CD4-positive, alpha-beta memory T cell (primary cell): ENCODE results near the gene SLC37A1. TPM values are rescaled to one million over a fixed set of nuclear protein-coding genes. Genes with fewer than 3 reads are reported as not detected.

Experiments used
- CTCF ChIA-PET: fragments of 350-600 bp; sonication (Branson Sonifier 250); formaldehyde crosslinking; loops from one replicate; lab custom pipeline; 2021; ENCODE audit warnings: inconsistent platforms; ENCODE audit not compliant: partially characterized antibody; lab: Charles Lee
- POLR2A ChIA-PET: fragments of 350-600 bp; sonication (Branson Sonifier 250); formaldehyde crosslinking; loops from one replicate; lab custom pipeline; 2021; ENCODE audit not compliant: partially characterized antibody; lab: Charles Lee
- DNase-seq, 5 donors: peaks; one replicate each; pipeline versions ENCODE4 v3.0.0 to v3.0.0-alpha.2; 2020 to 2022; ENCODE audit warnings: mixed read lengths in 1 of 5
- H3K27ac ChIP-seq: one replicate; pipeline ENCODE4 v1.7.0; 2013; ENCODE audit warnings: low read depth, low read length
- H3K27me3 ChIP-seq: 2 replicates; pipeline ENCODE4 v1.7.0; 2013; ENCODE audit warnings: mild to moderate bottlenecking, low read length, moderate library complexity; ENCODE audit not compliant: insufficient read depth
- H3K36me3 ChIP-seq: 2 replicates; pipeline ENCODE4 v1.7.0; 2013; ENCODE audit warnings: mild to moderate bottlenecking, low read length, moderate library complexity; ENCODE audit not compliant: insufficient read depth
- H3K4me1 ChIP-seq: 2 replicates; pipeline ENCODE4 v1.7.0; 2013; ENCODE audit warnings: mild to moderate bottlenecking, low read length, moderate library complexity; ENCODE audit not compliant: insufficient read depth
- H3K4me3 ChIP-seq, 2 donors: one replicate each; pipeline ENCODE4 v1.7.0; 2013; ENCODE audit warnings: low read length in 2 of 2, mild to moderate bottlenecking in 1 of 2
- H3K9me3 ChIP-seq, 2 donors: one replicate each; pipeline ENCODE4 v1.7.0; 2013; ENCODE audit warnings: low read length in 2 of 2, control low read depth in 1 of 2; ENCODE audit not compliant: control insufficient read depth in 1 of 2
- H3K27ac Mint-ChIP-seq, 7 donors: one replicate each; pipeline ENCODE4 v1.8.0; 2020 to 2021; ENCODE audit warnings: mixed read lengths in 7 of 7, mild to moderate bottlenecking in 6 of 7, inconsistent platforms in 3 of 7, moderate library complexity in 3 of 7
- H3K27me3 Mint-ChIP-seq, 2 donors: one replicate each; pipeline ENCODE4 v1.8.0; 2020 to 2021; ENCODE audit warnings: mixed read lengths in 2 of 2
- H3K36me3 Mint-ChIP-seq, 2 donors: one replicate each; pipeline ENCODE4 v1.8.0; 2020 to 2021; ENCODE audit warnings: mixed read lengths in 2 of 2, inconsistent platforms in 1 of 2, mild to moderate bottlenecking in 1 of 2
- H3K4me1 Mint-ChIP-seq, 4 donors: one replicate each; pipeline ENCODE4 v1.8.0; 2020 to 2021; ENCODE audit warnings: mixed read lengths in 4 of 4, mild to moderate bottlenecking in 1 of 4
- H3K4me3 Mint-ChIP-seq, 8 donors: one replicate each; pipeline ENCODE4 v1.8.0; 2020 to 2021; ENCODE audit warnings: mixed read lengths in 8 of 8, mild to moderate bottlenecking in 7 of 8, moderate library complexity in 6 of 8, inconsistent platforms in 3 of 8
- H3K9me3 Mint-ChIP-seq, 8 donors: one replicate each; pipeline ENCODE4 v1.8.0; 2020 to 2021; ENCODE audit warnings: mixed read lengths in 8 of 8, mild to moderate bottlenecking in 5 of 8, inconsistent platforms in 3 of 8, moderate library complexity in 1 of 8
- intact Hi-C: fragments of 100-400 bp; cut with micrococcal nuclease; formaldehyde crosslinking; loops from one replicate; pipeline ENCODE4 v1.15.1; 2023
- polyA plus RNA-seq, 2 donors: library from polyadenylated mRNA; unstranded; fragments of 300-500 nt; fragmentation: Illumina TruSeq; gene quantifications; one replicate each; pipeline ENCODE4 v1.2.3, GENCODE V29; 2021
- total RNA-seq, 2 experiments: library from RNA; stranded (reverse); gene quantifications; one replicate each; pipeline ENCODE4 v1.2.3, GENCODE V29; 2021

SLC37A1 gene
- total and polyA plus RNA-seq, 4 experiments from 2014 or later: 4.7 to 18.5 (median 12.6) TPM

GRCh38 chr21:42536601-42537000 is 22.9 kb downstream of the SLC37A1 start:
- H3K27ac Mint-ChIP-seq: peak overlapping the region in 1 of 7 donors; percentile 77
- no peak overlapping the region for H3K4me3 Mint-ChIP-seq
- peaks cover 31 to 43% of the 10 kb centered on the region in 2 donors for H3K36me3 Mint-ChIP-seq
- CTCF ChIA-PET: interaction anchor here (0.5 to 2.0 kb wide), 5 partner anchors 17 to 227 kb away, joined by 3 to 9 read pairs (median 3); no protein-coding TSS in a partner anchor
- Histone ChIP-seq H3K27ac (no peak overlapping the region), H3K4me1 (no peaks in the 10 kb centered on the region), H3K36me3 (peaks cover 24% of the 10 kb centered on the region), H3K4me3 (no peak overlapping the region), H3K27me3 (no peaks in the 10 kb centered on the region), H3K9me3 (no peaks in the 10 kb centered on the region)
- POLR2A ChIA-PET: no interaction called here
- intact Hi-C loops: no loop called here
- no peak for DNase-seq
- H3K27me3 Mint-ChIP-seq: no peaks in the 10 kb centered on the region
- H3K4me1 Mint-ChIP-seq: peaks cover 4 to 14% (median 5%) of the 10 kb centered on the region in 4 donors
- H3K9me3 Mint-ChIP-seq: no peaks in the 10 kb centered on the region

GRCh38 chr21:42537106-42537742 is 23.6 kb downstream of the SLC37A1 start:
- Histone ChIP-seq H3K36me3 (peaks cover 24% of the 10 kb centered on the region), H3K27ac (no peak overlapping the region), H3K9me3 (no peaks in the 10 kb centered on the region), H3K27me3 (no peaks in the 10 kb centered on the region), H3K4me3 (no peak overlapping the region), H3K4me1 (no peaks in the 10 kb centered on the region)
- Mint-ChIP-seq H3K9me3 (no peaks in the 10 kb centered on the region), H3K27ac (no peak overlapping the region), H3K27me3 (no peaks in the 10 kb centered on the region), H3K4me3 (no peak overlapping the region), H3K4me1 (peaks cover 4 to 14% (median 5%) of the 10 kb centered on the region in 4 donors), H3K36me3 (peaks cover 31 to 44% of the 10 kb centered on the region in 2 donors)
- no peak for DNase-seq
- intact Hi-C loops: no loop called here
- ChIA-PET CTCF (interaction anchor here (0.9 to 2.0 kb wide), 4 partner anchors 11 to 200 kb away, joined by 3 to 9 read pairs (median 4); no protein-coding TSS in a partner anchor), POLR2A (no interaction called here)

- Histone ChIP-seq H3K36me3 (peaks cover 27% of the 10 kb centered on the region), H3K27me3 (no peaks in the 10 kb centered on the region), H3K4me1 (no peaks in the 10 kb centered on the region), H3K4me3 (no peak overlapping the region), H3K9me3 (no peaks in the 10 kb centered on the region), H3K27ac (no peak overlapping the region)
- intact Hi-C loops: no loop called here
- H3K9me3 Mint-ChIP-seq: no peaks in the 10 kb centered on the region
- no peak overlapping the region for H3K4me3 Mint-ChIP-seq
- ChIA-PET POLR2A (interaction anchor here (1.5 to 1.8 kb wide), 2 partner anchors 11 to 24 kb away, joined by 4 to 5 read pairs; no protein-coding TSS in a partner anchor), CTCF (interaction anchor here (0.7 to 1.6 kb wide), 4 partner anchors 10 to 202 kb away, joined by 3 to 4 read pairs (median 4); no protein-coding TSS in a partner anchor)
- no peaks in the 10 kb centered on the region for H3K27me3 Mint-ChIP-seq
- no peak for DNase-seq
- H3K4me1 Mint-ChIP-seq: peaks cover 4 to 14% (median 5%) of the 10 kb centered on the region in 4 donors
- peaks cover 35 to 57% of the 10 kb centered on the region in 2 donors for H3K36me3 Mint-ChIP-seq
- H3K27ac Mint-ChIP-seq: peak overlapping the region in 2 of 7 donors; percentile 50 to 53
Observed at GRCh38 chr21:42538479-42539275, 25.0 kb downstream of the SLC37A1 start.

- Histone ChIP-seq H3K27ac (no peak overlapping the region), H3K27me3 (no peaks in the 10 kb centered on the region), H3K9me3 (no peaks in the 10 kb centered on the region), H3K4me1 (no peaks in the 10 kb centered on the region), H3K36me3 (peaks cover 28% of the 10 kb centered on the region), H3K4me3 (no peak overlapping the region)
- DNase-seq: no peak
- peaks cover 41 to 63% of the 10 kb centered on the region in 2 donors for H3K36me3 Mint-ChIP-seq
- no peaks in the 10 kb centered on the region for H3K9me3 Mint-ChIP-seq
- ChIA-PET CTCF (interaction anchor here (1.6 kb wide), 1 partner anchor 16 kb away, joined by 4 read pairs; no protein-coding TSS in a partner anchor), POLR2A (interaction anchor here (1.5 to 1.8 kb wide), 2 partner anchors 12 to 25 kb away, joined by 4 to 5 read pairs; no protein-coding TSS in a partner anchor)
- intact Hi-C loops: no loop called here
- peak overlapping the region in 1 of 7 donors; percentile 51 for H3K27ac Mint-ChIP-seq
- H3K27me3 Mint-ChIP-seq: no peaks in the 10 kb centered on the region
- no peak overlapping the region for H3K4me3 Mint-ChIP-seq
- peaks cover 2 to 10% (median 3%) of the 10 kb centered on the region in 4 donors for H3K4me1 Mint-ChIP-seq
Observed at GRCh38 chr21:42539342-42539741, 25.7 kb downstream of the SLC37A1 start.

GRCh38 chr21:42539931-42540343 is 26.3 kb downstream of the SLC37A1 start:
- Mint-ChIP-seq H3K4me1 (peaks cover under 1 to 9% (median 4%) of the 10 kb centered on the region in 4 donors), H3K9me3 (no peaks in the 10 kb centered on the region), H3K27me3 (no peaks in the 10 kb centered on the region), H3K36me3 (peaks cover 43 to 64% of the 10 kb centered on the region in 2 donors), H3K27ac (peak overlapping the region in 3 of 7 donors; percentile 47 to 58 (median 58)), H3K4me3 (no peak overlapping the region)
- Histone ChIP-seq H3K36me3 (peaks cover 25% of the 10 kb centered on the region), H3K4me3 (no peak overlapping the region), H3K4me1 (peaks cover 3% of the 10 kb centered on the region), H3K27ac (no peak overlapping the region), H3K27me3 (no peaks in the 10 kb centered on the region), H3K9me3 (no peaks in the 10 kb centered on the region)
- DNase-seq: no peak
- intact Hi-C loops: no loop called here
- CTCF ChIA-PET: no interaction called here
- POLR2A ChIA-PET: no interaction called here

GRCh38 chr21:42540396-42540795 is 26.7 kb downstream of the SLC37A1 start:
- Histone ChIP-seq H3K4me1 (peaks cover 6% of the 10 kb centered on the region), H3K36me3 (peaks cover 25% of the 10 kb centered on the region), H3K4me3 (no peak overlapping the region), H3K9me3 (no peaks in the 10 kb centered on the region), H3K27ac (no peak overlapping the region), H3K27me3 (no peaks in the 10 kb centered on the region)
- peaks cover 45 to 66% of the 10 kb centered on the region in 2 donors for H3K36me3 Mint-ChIP-seq
- no peaks in the 10 kb centered on the region for H3K9me3 Mint-ChIP-seq
- H3K27ac Mint-ChIP-seq: peak overlapping the region in 3 of 7 donors; percentile 47 to 58 (median 58)
- CTCF ChIA-PET: no interaction called here
- intact Hi-C loops: no loop called here
- H3K4me1 Mint-ChIP-seq: peaks cover 0 to 14% (median 8%) of the 10 kb centered on the region in 4 donors
- DNase-seq: no peak
- H3K4me3 Mint-ChIP-seq: no peak overlapping the region
- POLR2A ChIA-PET: no interaction called here
- no peaks in the 10 kb centered on the region for H3K27me3 Mint-ChIP-seq

GRCh38 chr21:42541174-42541573 is 27.5 kb downstream of the SLC37A1 start:
- Mint-ChIP-seq H3K27ac (no peak overlapping the region), H3K36me3 (peaks cover 42 to 64% of the 10 kb centered on the region in 2 donors), H3K4me3 (no peak overlapping the region), H3K9me3 (no peaks in the 10 kb centered on the region), H3K27me3 (no peaks in the 10 kb centered on the region), H3K4me1 (peaks cover 0 to 14% (median 8%) of the 10 kb centered on the region in 4 donors)
- no peak for DNase-seq
- CTCF ChIA-PET: no interaction called here
- Histone ChIP-seq H3K27ac (no peak overlapping the region), H3K9me3 (no peaks in the 10 kb centered on the region), H3K4me3 (no peak overlapping the region), H3K36me3 (peaks cover 17% of the 10 kb centered on the region), H3K4me1 (peaks cover 6% of the 10 kb centered on the region), H3K27me3 (no peaks in the 10 kb centered on the region)
- POLR2A ChIA-PET: no interaction called here
- intact Hi-C loops: no loop called here
